GM18870 (cell line): ENCODE results near the gene IFT122.

ENCODE experiments used
- ATAC-seq: cut with Tn5 transposase; IDR thresholded peaks from one replicate; pipeline ENCODE4 v1.9.1; 2021; ENCODE audit warnings: moderate library complexity; ENCODE audit not compliant: unreplicated experiment

IFT122 gene

GRCh38 chr3:129434140-129434539 lies 5.9 kb upstream of the IFT122 start:
- ATAC-seq = no peak

GRCh38 chr3:129435367-129435766 lies 4.7 kb upstream of the IFT122 start:
- no peak for ATAC-seq

GRCh38 chr3:129439226-129439816 lies 703 bp upstream of the IFT122 start:
- ATAC-seq = no peak

- no peak for ATAC-seq
These were observed 680 bp downstream of the IFT122 start for GRCh38 chr3:129440618-129441190.

- no peak for ATAC-seq
These were observed 1.2 kb downstream of the IFT122 start for GRCh38 chr3:129441215-129441614.

GRCh38 chr3:129441782-129442181 lies 1.8 kb downstream of the IFT122 start:
- no peak for ATAC-seq

GRCh38 chr3:129442486-129442885 lies 2.5 kb downstream of the IFT122 start:
- no peak for ATAC-seq

- ATAC-seq = no peak
These were observed 2.9 kb downstream of the IFT122 start for GRCh38 chr3:129442947-129443346.

GRCh38 chr3:129445471-129445870 lies 5.4 kb downstream of the IFT122 start:
- ATAC-seq = no peak

GRCh38 chr3:129446926-129447325 lies 6.9 kb downstream of the IFT122 start:
- no peak for ATAC-seq

- ATAC-seq = no peak
These were observed 8.3 kb downstream of the IFT122 start for GRCh38 chr3:129448186-129448895.

- no peak for ATAC-seq
These were observed 9.5 kb downstream of the IFT122 start for GRCh38 chr3:129449279-129450115.

GRCh38 chr3:129453732-129454131 lies 13.7 kb downstream of the IFT122 start:
- no peak for ATAC-seq

- no peak for ATAC-seq
These were observed 20.1 kb downstream of the IFT122 start for GRCh38 chr3:129460155-129460554.

GRCh38 chr3:129460572-129460971 lies 20.5 kb downstream of the IFT122 start:
- ATAC-seq = no peak

- no peak for ATAC-seq
These were observed 21.0 kb downstream of the IFT122 start for GRCh38 chr3:129461022-129461421.

GRCh38 chr3:129461461-129462146 lies 21.6 kb downstream of the IFT122 start:
- no peak for ATAC-seq

GRCh38 chr3:129462361-129462968 lies 22.4 kb downstream of the IFT122 start:
- no peak for ATAC-seq

- ATAC-seq = no peak
These were observed 23.1 kb downstream of the IFT122 start for GRCh38 chr3:129463094-129463493.

- ATAC-seq = no peak
These were observed 23.7 kb downstream of the IFT122 start for GRCh38 chr3:129463716-129464115.

- no peak for ATAC-seq
These were observed 27.9 kb downstream of the IFT122 start for GRCh38 chr3:129467932-129468331.
